NCI-H146 treated with DMSO at 0.1 percent for 48 hours (cell line): ENCODE measurements around the gene COMMD3.

Source experiments
- DNase-seq: peaks from one replicate; lab custom pipeline; 2025; ENCODE audit not compliant: unreplicated experiment; lab: John Stamatoyannopoulos, UW

The COMMD3 gene

DNA sequence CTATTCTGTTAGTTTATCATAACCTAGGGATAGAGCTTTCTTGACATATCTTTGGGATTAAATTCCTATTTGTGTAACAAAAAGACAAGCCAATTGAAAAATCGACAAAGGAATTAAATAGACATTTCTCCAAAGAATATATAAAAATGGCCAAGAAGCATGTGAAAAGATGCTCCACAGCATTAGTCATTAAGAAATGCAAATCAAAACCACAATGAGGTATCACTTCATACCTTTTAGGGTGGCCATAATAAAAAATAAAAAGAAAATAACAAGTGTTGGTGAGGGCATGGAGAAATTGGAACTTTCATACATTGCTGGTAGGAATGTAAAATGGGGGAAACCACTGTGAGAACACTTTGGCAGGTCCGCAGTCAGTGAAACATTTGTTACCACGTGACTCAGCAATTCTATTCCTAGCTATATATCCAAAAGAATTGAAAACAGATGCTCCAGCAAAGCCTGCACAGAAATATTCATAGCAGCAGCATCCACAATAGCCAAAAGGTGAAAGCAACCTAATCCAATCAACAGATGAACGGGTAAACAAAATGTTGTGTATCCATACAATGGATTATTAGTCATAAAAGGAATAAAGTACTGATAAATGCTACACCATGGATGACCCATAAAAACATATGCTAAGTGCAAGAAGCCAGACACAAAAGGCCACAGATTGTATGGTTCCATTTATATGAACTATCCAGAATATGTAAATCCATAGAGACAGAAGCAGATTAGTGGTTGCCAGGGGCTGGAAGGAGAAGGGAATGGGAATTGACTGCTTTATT is 49.7 kb downstream of the COMMD3 start:
- DNase-seq = no peak

DNA sequence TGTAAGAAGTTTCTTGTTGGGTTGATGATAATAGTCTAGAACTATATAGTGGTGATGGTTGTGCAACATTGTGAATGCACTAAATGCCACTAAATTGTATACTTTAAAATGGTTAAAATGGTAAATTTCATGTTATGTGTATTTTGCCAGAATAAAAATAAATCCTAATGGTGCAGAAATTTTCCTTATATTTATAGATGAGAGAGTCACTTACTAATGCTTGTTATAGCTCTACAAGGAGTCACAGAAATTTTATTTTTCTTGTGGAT is 50.2 kb downstream of the COMMD3 start:
- DNase-seq = no peak

DNA sequence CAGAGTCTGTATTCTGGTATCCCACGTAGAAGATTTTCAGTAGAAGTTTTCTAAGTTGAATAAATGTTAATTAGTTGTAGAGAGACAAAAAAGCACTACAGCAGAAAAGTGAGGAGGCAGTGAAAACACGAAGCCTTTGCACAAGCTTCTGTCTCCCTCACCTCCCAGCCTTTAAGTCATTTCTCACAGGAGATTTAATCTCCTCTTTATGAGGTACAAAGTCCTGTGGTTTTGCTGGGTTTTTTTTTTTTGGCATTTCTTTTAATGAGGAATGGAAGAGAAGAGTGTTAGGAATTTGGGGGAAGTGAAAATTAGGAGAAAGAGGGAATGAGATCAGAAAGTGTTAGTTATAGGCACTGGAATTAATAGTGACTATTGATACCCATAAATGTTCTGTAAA is 50.6 kb downstream of the COMMD3 start:
- DNase-seq = no peak

DNA sequence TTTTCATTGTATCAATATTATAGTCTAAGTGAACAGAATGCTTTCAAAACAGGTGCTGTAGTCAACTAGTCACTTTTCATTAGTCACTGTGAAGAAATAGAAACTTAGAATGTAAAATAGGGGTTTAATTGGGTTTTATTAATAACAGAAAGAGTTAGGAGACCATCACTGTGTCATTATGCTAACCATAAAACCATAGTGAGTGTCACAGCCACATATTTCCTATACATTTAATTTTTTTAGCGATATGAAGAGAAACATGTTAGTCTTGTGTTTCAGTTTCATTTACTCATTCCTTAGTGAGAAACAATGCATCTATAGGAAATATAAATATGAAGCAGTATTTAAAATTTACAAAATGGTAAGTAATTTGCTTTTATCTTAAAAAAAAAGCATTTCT is 51.3 kb downstream of the COMMD3 start:
- no peak for DNase-seq

DNA sequence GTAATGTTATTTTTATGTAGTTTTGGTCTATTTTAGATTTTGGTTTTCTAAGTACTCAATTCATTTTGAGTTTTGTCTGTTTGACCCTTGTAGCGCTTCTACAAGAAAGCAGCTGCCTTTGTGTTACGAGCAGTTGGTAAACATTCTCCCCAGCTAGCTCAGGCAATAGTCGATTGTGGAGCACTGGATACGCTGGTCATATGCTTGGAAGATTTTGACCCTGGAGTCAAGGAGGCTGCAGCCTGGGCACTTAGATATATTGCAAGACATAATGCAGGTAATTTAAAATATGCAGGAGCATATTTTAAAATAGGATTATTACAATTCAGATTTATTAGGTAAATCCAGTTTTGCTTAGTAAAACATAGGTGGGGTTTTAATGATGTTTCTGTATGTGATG is 52.2 kb downstream of the COMMD3 start:
- no peak for DNase-seq

DNA sequence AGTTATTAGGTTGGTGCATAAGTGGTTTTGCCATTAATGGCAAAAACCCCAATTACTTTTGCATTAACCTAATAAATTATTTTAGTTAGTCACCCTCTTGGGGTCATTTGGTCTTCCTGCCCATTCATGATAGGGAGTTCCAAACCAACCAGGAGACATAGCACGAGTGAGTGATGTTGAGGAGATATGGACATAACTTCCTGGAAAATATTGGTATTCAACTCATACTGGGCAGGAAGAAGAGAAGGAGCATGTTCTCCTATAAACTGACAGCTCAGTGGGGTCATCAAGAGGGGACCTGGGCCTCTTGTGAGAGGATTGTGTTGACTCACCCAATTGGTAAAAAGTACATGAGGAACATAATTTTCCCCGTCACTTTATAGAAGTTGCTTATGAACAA is 52.8 kb downstream of the COMMD3 start:
- DNase-seq = no peak

DNA sequence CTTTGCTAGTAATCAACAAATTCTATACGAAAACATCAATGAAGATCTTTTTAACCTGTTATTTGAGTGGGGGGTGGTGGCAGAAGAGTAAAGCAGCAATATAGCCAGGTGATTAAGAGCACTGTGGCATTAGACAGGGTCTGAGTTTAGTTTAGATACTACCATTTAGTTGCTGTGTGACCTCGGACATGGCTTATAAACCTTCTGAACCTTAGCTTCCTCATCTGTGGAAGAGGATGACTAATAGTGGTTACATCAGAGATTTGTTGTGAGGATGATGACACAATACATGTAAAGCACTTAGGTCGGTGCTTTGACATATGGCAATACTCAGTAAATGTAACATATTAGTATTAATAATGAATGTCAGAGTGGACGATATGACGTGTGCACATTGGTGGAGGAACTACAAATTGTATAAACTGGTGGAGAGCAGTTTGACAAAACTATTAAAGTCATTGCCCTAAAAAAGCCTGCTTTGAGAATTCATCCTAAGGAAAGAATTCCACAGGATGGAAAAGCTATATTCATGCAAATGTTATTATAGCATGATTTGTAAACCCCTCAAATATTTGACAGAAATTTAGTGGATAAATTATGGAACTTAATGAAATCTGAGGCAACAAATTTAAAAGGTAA is 53.4 kb downstream of the COMMD3 start:
- DNase-seq = no peak
